ENCODE measurements around the gene KLHL6. TPM values are rescaled to one million over a fixed set of nuclear protein-coding genes. Genes with fewer than 3 reads are reported as not detected.

KLHL6 gene
- total and polyA plus RNA-seq, 10 of the 15 experiments (the other 5 are each of a cell fraction or from before 2014, with no cell fraction given), result 4.0 to 91.8 (median 24.4) TPM

DNA sequence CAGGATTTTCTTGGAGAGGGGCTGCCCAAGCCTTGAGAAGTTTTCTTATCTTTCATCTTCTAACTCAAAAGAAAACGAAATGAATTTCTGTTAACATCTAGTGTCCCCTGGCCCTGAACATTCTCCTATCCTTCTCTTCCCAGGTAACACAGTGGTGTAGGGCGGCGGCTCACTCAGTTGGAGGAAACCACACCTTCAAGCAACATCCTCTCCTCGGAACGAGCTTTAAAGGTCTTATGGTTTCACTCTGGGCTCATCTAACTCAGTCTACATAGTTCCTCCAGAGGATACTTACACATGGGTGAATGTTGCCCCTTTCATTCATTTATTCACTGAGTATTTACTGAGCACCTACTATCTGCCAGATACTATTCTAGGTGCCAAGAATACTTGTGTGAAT is 31.0 kb upstream of the KLHL6 start:
- Histone ChIP-seq H4K20me1 (ENCODE audit: control insufficient read depth, insufficient read depth) (0 out of 2 replicates have a peak, but pooled peaks cover 3% of the 10 kb centered on the region), H2AFZ (ENCODE audit: control insufficient read depth, low read depth, low read length) (no peak overlapping the region), H3K27me3 (replicated peaks in 1 of 2; ENCODE audit: control insufficient read depth in 2 of 2, insufficient read depth in 2 of 2, low read length in 1 of 2) (0 out of 4 replicates have a peak, but pooled peaks cover 0 to 9% of the 10 kb centered on the region in 2 experiments), H3K36me3 (ENCODE audit: control insufficient read depth in 2 of 2, insufficient read depth in 2 of 2, low read length in 1 of 2) (no peaks in the 10 kb centered on the region), H3K27ac (ENCODE audit: control insufficient read depth, insufficient read depth) (no peak overlapping the region), H3K4me3 (no peak overlapping the region), H3K9me3 (replicated peaks; ENCODE audit: control insufficient read depth, insufficient read depth, low read length) (no peaks in the 10 kb centered on the region; the same call in 2 of the 3 replicates), H3K4me2 (ENCODE audit: control insufficient read depth, insufficient read depth) (no peak overlapping the region), H3K4me1 (ENCODE audit: control insufficient read depth, insufficient read depth, low read length) (peaks cover 8% of the 10 kb centered on the region), H3K9ac (ENCODE audit: control insufficient read depth, insufficient read depth, low read length) (no peak overlapping the region), H3K79me2 (ENCODE audit: control insufficient read depth, insufficient read depth, low read length) (no peaks in the 10 kb centered on the region)
- BruUV-seq (replicated peaks), result no TSS peak
- WGBS (ENCODE audit: insufficient coverage, insufficient replicate concordance, low lambda C conversion rate, missing lambda C conversion rate), result 31% methylated on average over 5 of the region's 5 CpGs
- ChIA-PET POLR2A (interaction anchor here (0.6 to 1.1 kb wide), 4 partner anchors 9 to 435 kb away, joined by 3 to 5 read pairs (median 4); no protein-coding TSS in a partner anchor), CTCF (interaction anchor here (1.5 kb wide), 1 partner anchor 180 kb away, joined by 3 read pairs; no protein-coding TSS in a partner anchor), RAD21 (ENCODE audit: unreplicated experiment) (interaction anchor here (2.7 kb wide), 1 partner anchor 10 kb away, joined by 10 read pairs; no protein-coding TSS in a partner anchor), SMC1A (ENCODE audit: uncharacterized antibody, unreplicated experiment) (interaction anchor here (1.4 to 11.4 kb wide), 2 partner anchors 7 to 45 kb away, joined by 3 to 225 read pairs; no protein-coding TSS in a partner anchor)
- FAIRE-seq (no peak), DNase-seq (ENCODE audit: low read depth, low spot score) (no peak), ATAC-seq (no peak)
- intact Hi-C loops (cut with micrococcal nuclease; ENCODE audit: unreplicated experiment) (no loop called here), in situ Hi-C loops (cut with MboI) (no loop called here)
- TF ChIP-seq ZNF24 (IDR thresholded peaks at IDR 0.05) (peak; percentile 19; the same call in 1 of the 2 replicates), YY1 (IDR thresholded peaks at IDR 0.05; ENCODE audit: low read depth, low read length) (no peak), SMARCA5 (IDR thresholded peaks at IDR 0.05) (no peak)

DNA sequence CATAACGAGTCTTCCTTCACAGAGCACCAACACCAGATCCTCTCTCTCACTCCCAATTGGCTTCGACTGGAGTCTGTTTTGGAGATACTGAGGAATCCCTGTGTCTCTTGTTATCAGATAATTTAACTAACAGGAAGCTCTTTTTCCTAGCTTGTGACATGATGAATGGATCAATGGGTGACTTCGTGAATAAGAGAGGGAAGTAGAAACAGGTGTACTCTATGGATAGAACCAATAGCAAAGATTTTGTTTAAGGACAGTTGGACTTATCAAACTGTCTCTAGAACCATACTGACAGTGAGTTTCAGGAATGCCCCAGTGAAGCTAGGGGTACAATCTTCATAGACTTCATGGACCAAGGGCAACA is 29.4 kb upstream of the KLHL6 start:
- H3K27ac ChIP-seq (ENCODE audit: control insufficient read depth, insufficient read depth), result no peak overlapping the region
- intact Hi-C loops (cut with micrococcal nuclease; ENCODE audit: unreplicated experiment), result no loop called here
- no TSS peak for BruUV-seq (replicated peaks)
- H4K20me1 ChIP-seq (ENCODE audit: control insufficient read depth, insufficient read depth), result 0 out of 2 replicates have a peak, but pooled peaks cover 3% of the 10 kb centered on the region
- no peak overlapping the region for H3K4me3 ChIP-seq
- in situ Hi-C loops (cut with MboI), result no loop called here
- FAIRE-seq (no peak), DNase-seq (ENCODE audit: low read depth, low spot score) (no peak), ATAC-seq (no peak)
- no peaks in the 10 kb centered on the region; the same call in 2 of the 3 replicates for H3K9me3 ChIP-seq (replicated peaks; ENCODE audit: control insufficient read depth, insufficient read depth, low read length)
- 40% methylated on average over 3 of the region's 3 CpGs for WGBS (ENCODE audit: insufficient coverage, insufficient replicate concordance, low lambda C conversion rate, missing lambda C conversion rate)
- 0 out of 4 replicates have a peak, but pooled peaks cover 0 to 12% of the 10 kb centered on the region in 2 experiments for H3K27me3 ChIP-seq (replicated peaks in 1 of 2; ENCODE audit: control insufficient read depth in 2 of 2, insufficient read depth in 2 of 2, low read length in 1 of 2)
- ChIA-PET RAD21 (ENCODE audit: unreplicated experiment) (interaction anchor here (0.8 to 9.8 kb wide), 11 partner anchors 9 to 113 kb away, joined by 3 to 82 read pairs (median 4); partner anchors contain the start of gene YEATS2), POLR2A (interaction anchor here (0.5 to 3.0 kb wide), 8 partner anchors 9 to 64 kb away, joined by 3 to 20 read pairs (median 4); no protein-coding TSS in a partner anchor), SMC1A (ENCODE audit: uncharacterized antibody, unreplicated experiment) (interaction anchor here (1.0 to 11.4 kb wide), 9 partner anchors 5 to 56 kb away, joined by 3 to 225 read pairs (median 5); no protein-coding TSS in a partner anchor), CTCF (interaction anchor here (0.8 to 1.2 kb wide), 3 partner anchors 9 to 115 kb away, joined by 3 to 5 read pairs (median 4); no protein-coding TSS in a partner anchor)
- no peaks in the 10 kb centered on the region for H3K36me3 ChIP-seq (ENCODE audit: control insufficient read depth in 2 of 2, insufficient read depth in 2 of 2, low read length in 1 of 2)
- H3K9ac ChIP-seq (ENCODE audit: control insufficient read depth, insufficient read depth, low read length), result no peak overlapping the region
- no peaks in the 10 kb centered on the region for H3K79me2 ChIP-seq (ENCODE audit: control insufficient read depth, insufficient read depth, low read length)
- H3K4me2 ChIP-seq (ENCODE audit: control insufficient read depth, insufficient read depth), result no peak overlapping the region
- no peaks in the 10 kb centered on the region for H3K4me1 ChIP-seq (ENCODE audit: control insufficient read depth, insufficient read depth, low read length)
- no peak overlapping the region for H2AFZ ChIP-seq (ENCODE audit: control insufficient read depth, low read depth, low read length)
- TF ChIP-seq MTA3 (IDR thresholded peaks at IDR 0.05; ENCODE audit: borderline replicate concordance, low read length), result no peak
- no peak for TF ChIP-seq TCF7 (IDR thresholded peaks at IDR 0.05; ENCODE audit: borderline replicate concordance)
- no peak for TF ChIP-seq NFXL1 (IDR thresholded peaks at IDR 0.05; ENCODE audit: borderline replicate concordance)
- no peak for TF ChIP-seq SUZ12 (IDR thresholded peaks at IDR 0.05; ENCODE audit: unreplicated experiment)
- no peak for TF ChIP-seq ZZZ3 (IDR thresholded peaks at IDR 0.05; ENCODE audit: control insufficient read depth, insufficient read length, low read depth)
- TF ChIP-seq BCL11A (IDR thresholded peaks at IDR 0.05; ENCODE audit: low read depth, low read length), result no peak
- TF ChIP-seq JUND (IDR thresholded peaks at IDR 0.05; ENCODE audit: low read depth, low read length), result no peak
- no peak for TF ChIP-seq WRNIP1 (IDR thresholded peaks at IDR 0.05; ENCODE audit: borderline replicate concordance, low read depth, low read length)
- TF ChIP-seq CEBPB (IDR thresholded peaks at IDR 0.05; ENCODE audit: borderline replicate concordance in 1 of 2, low read depth in 2 of 2, low read length in 2 of 2), result no peak
- TF ChIP-seq, protein P1, sequence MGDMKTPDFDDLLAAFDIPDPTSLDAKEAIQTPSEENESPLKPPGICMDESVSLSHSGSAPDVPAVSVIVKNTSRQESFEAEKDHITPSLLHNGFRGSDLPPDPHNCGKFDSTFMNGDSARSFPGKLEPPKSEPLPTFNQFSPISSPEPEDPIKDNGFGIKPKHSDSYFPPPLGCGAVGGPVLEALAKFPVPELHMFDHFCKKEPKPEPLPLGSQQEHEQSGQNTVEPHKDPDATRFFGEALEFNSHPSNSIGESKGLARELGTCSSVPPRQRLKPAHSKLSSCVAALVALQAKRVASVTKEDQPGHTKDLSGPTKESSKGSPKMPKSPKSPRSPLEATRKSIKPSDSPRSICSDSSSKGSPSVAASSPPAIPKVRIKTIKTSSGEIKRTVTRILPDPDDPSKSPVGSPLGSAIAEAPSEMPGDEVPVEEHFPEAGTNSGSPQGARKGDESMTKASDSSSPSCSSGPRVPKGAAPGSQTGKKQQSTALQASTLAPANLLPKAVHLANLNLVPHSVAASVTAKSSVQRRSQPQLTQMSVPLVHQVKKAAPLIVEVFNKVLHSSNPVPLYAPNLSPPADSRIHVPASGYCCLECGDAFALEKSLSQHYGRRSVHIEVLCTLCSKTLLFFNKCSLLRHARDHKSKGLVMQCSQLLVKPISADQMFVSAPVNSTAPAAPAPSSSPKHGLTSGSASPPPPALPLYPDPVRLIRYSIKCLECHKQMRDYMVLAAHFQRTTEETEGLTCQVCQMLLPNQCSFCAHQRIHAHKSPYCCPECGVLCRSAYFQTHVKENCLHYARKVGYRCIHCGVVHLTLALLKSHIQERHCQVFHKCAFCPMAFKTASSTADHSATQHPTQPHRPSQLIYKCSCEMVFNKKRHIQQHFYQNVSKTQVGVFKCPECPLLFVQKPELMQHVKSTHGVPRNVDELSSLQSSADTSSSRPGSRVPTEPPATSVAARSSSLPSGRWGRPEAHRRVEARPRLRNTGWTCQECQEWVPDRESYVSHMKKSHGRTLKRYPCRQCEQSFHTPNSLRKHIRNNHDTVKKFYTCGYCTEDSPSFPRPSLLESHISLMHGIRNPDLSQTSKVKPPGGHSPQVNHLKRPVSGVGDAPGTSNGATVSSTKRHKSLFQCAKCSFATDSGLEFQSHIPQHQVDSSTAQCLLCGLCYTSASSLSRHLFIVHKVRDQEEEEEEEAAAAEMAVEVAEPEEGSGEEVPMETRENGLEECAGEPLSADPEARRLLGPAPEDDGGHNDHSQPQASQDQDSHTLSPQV (IDR thresholded peaks at IDR 0.05), result no peak
- no peak for TF ChIP-seq FOXM1 (IDR thresholded peaks at IDR 0.05; ENCODE audit: low read depth, low read length)
